ENCODE results near the gene USP48.
A peak's percentile ranks its signal among the peaks of the same experiment; 100 is the strongest.

Gene USP48

DNA sequence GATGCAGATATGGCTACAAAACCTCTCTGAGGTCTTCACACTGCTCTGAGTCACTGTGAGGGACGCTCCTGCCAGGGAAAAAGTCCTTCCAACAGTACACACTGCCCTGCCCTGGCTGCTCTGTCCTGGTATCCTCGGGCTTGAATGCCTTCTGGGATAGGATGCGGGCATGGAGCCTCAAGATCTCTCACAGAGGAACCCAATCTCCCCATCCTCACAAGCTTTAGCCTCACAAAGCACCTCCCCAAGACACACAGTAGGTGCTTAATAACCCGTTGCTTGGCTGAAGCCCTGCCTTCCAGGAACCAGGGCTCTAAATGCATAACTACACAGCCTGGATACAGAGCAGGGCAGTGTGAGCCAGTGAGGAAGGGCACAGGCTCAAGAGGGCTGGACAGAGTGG, 123.0 kb downstream of the USP48 start:
- Histone ChIP-seq H3K4me3 (ENCODE audit: low read depth, low read length) (peak overlapping the region; percentile 64), H3K9ac (ENCODE audit: low read depth, low read length) (peak overlapping the region; percentile 47), H3K4me1 (ENCODE audit: control insufficient read depth, insufficient read depth, low read length) (peaks cover 2% of the 10 kb centered on the region), H3K36me3 (ENCODE audit: control insufficient read depth, insufficient read depth, low read length) (peaks cover 4% of the 10 kb centered on the region), H3K27me3 (ENCODE audit: control insufficient read depth, insufficient read depth, low read length) (peaks cover 12% of the 10 kb centered on the region), H3K9me3 (ENCODE audit: control insufficient read depth, insufficient read depth, low read length) (no peaks in the 10 kb centered on the region)

DNA sequence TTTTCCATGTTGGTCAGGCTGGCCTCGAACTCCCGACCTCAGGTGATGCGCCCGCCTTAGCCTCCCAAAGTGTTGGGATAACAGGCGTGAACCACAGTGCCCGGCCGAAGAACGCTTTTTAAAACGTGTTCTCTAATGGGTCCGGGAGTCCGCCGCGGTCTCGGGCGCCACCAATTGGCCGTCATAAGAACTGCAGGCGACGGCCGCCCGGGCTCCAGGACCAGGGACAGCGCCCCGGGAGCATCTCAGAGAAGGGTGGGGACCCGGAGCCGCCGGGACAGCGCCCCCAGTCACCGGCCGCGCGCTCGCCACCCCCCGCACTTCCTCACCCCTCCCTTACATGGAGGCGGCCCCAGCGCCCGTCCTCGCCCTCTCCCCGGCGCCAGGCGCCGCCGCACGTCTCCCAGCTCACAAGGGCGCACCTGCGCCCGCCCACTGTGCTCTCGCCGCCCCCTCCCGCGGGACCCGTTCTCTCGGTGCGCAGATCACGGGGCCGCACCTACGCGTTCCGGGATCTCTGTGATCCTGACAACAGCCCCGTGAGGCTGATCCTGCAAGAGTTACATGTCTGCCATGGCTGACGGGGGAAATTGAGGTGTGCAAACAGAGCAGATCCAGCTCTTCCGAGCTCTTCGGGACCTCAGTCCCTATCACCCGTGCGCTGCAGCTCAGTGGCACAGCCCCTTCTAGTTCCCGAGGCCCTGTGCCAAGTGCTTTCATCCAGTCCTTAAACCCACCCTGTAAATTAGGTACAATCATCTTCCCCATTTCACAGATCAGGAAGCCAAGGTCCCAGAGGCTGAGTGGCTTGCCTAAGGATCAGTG, 123.6 kb downstream of the USP48 start:
- Histone ChIP-seq H3K9ac (ENCODE audit: low read depth, low read length) (peak overlapping the region; percentile 47), H3K4me1 (ENCODE audit: control insufficient read depth, insufficient read depth, low read length) (peaks cover 2% of the 10 kb centered on the region), H3K4me3 (ENCODE audit: low read depth, low read length) (peak overlapping the region; percentile 64), H3K36me3 (ENCODE audit: control insufficient read depth, insufficient read depth, low read length) (peaks cover 4% of the 10 kb centered on the region), H3K9me3 (ENCODE audit: control insufficient read depth, insufficient read depth, low read length) (no peaks in the 10 kb centered on the region), H3K27me3 (ENCODE audit: control insufficient read depth, insufficient read depth, low read length) (peaks cover 12% of the 10 kb centered on the region)

DNA sequence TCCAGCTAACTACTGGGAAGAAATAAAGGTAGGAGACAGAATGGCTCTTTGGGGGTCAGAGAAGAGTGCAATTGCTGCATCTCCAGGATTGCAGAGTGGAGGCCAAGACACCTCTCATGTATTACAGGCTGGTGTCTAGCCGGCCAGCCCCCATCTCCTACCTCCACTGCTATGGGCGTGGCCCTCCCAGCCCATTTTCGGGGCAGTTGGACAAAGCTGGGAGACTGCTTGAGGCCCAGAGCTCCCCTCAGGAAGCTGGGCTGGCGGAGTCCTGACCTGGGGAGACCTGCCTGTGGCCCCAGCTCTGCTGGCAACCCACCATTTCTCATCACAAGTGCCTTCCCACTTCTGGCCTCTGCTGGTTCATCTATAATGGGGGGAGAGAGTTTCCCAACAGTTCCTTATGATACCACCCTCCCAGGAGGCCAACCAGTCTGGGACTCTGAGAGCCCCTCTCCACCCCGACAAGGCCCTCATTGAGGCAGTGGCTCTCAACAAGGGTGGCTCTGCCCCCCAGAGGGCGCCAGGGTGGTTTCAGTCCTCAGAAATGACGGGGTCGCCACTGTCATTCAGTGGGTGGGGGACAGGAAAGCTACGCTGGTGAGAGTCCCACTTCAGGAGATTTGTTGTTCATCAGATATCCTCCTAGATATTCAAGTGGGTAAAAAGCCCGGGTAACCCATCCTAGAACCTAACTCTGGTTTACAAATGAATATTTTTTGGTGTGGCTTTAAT, 125.3 kb downstream of the USP48 start:
- Histone ChIP-seq H3K27me3 (ENCODE audit: control insufficient read depth, insufficient read depth, low read length) (peaks cover 22% of the 10 kb centered on the region), H3K9ac (ENCODE audit: low read depth, low read length) (no peak overlapping the region)

DNA sequence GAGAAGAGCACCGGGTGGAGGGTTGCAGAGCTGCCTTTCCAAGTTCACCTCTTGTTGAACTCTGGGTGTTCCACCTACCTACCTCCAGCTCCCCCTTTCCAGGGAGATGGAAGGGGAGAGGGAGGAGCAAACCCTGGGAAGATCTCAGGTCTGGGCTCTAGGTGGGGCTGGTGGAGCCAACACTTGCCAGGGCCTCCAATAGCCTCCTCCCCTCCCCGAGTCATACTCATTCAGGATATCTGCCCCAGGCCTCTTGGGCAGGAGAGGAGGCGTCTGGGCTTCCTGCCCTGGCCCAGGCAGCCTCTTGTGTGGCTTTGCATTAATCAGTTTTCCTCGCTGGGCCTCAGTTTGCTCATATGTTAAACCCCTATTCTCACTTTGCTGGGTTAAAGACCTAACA, 127.2 kb downstream of the USP48 start:
- peaks cover 4% of the 10 kb centered on the region for H3K36me3 ChIP-seq (ENCODE audit: control insufficient read depth, insufficient read depth, low read length)

More for the DNA sequence above, 125.3 kb downstream of the USP48 start:
- Histone ChIP-seq H3K4me1 (ENCODE audit: control insufficient read depth, insufficient read depth, low read length) (peaks cover 2% of the 10 kb centered on the region), H3K36me3 (ENCODE audit: control insufficient read depth, insufficient read depth, low read length) (peaks cover 4% of the 10 kb centered on the region), H3K4me3 (ENCODE audit: low read depth, low read length) (no peak overlapping the region), H3K9me3 (ENCODE audit: control insufficient read depth, insufficient read depth, low read length) (no peaks in the 10 kb centered on the region)

DNA sequence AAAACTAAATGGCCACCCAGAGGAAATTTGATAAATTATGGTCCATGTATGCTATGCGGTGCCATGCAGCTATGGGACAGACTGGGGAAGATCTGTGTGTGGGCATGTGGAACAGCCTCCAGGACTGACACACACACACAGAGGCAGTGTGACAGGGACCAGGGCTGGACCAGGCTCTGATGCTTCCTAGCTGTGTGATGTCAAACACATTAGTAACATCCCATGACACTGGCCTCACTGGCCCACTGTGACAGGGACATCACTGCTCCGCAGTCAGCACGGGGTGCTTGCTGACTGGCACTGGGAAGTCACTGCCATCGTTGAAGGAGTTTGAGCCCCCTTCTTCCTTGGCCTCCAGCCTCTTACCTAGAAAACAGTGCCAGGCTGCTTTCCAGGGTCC, 127.7 kb downstream of the USP48 start:
- Histone ChIP-seq H3K36me3 (ENCODE audit: control insufficient read depth, insufficient read depth, low read length) (peaks cover 4% of the 10 kb centered on the region), H3K9ac (ENCODE audit: low read depth, low read length) (no peak overlapping the region), H3K4me1 (ENCODE audit: control insufficient read depth, insufficient read depth, low read length) (peaks cover 4% of the 10 kb centered on the region), H3K4me3 (ENCODE audit: low read depth, low read length) (no peak overlapping the region), H3K27me3 (ENCODE audit: control insufficient read depth, insufficient read depth, low read length) (peaks cover 22% of the 10 kb centered on the region), H3K9me3 (ENCODE audit: control insufficient read depth, insufficient read depth, low read length) (no peaks in the 10 kb centered on the region)

More for the DNA sequence above, 127.2 kb downstream of the USP48 start:
- Histone ChIP-seq H3K27me3 (ENCODE audit: control insufficient read depth, insufficient read depth, low read length) (peaks cover 26% of the 10 kb centered on the region), H3K9me3 (ENCODE audit: control insufficient read depth, insufficient read depth, low read length) (no peaks in the 10 kb centered on the region), H3K4me3 (ENCODE audit: low read depth, low read length) (no peak overlapping the region), H3K4me1 (ENCODE audit: control insufficient read depth, insufficient read depth, low read length) (peaks cover 4% of the 10 kb centered on the region), H3K9ac (ENCODE audit: low read depth, low read length) (no peak overlapping the region)

DNA sequence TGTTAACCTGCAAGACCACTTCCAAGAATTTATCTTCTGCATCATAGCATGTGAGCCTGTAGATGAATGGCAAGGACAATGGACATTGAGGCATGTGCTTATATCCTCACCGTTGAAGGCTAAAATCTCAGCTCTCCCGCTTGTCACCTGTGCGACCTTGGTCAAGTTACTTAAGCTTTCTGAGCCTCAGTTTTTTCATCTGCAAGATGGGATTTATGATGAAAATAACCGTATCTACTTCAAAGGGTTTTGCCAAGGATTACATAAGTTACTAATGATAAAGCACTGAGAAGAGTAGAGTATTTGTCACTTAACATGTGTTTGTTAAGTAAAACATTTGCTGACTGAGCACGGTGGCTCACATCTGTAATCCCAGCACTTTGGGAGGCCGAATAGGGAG, 128.7 kb downstream of the USP48 start:
- peaks cover 14% of the 10 kb centered on the region for H3K27me3 ChIP-seq (ENCODE audit: control insufficient read depth, insufficient read depth, low read length)

DNA sequence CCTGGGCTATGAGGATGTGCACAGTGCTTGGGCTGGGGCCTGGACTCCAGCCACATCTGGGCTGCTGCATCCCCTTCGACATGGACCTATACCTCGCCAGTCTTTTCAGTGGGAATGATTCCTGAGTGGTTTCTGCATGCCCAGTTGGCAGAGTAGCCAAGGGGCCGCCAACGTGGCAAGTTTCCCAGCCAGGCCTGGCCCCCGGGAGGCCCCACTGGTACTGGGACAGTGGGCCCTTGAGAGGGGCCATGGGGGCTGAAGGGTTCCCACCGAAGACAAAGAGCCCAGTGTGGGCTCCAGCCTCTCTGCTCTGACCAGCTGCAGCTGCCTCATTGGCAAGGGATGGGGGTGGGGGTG, 129.2 kb downstream of the USP48 start:
- no peaks in the 10 kb centered on the region for H3K9me3 ChIP-seq (ENCODE audit: control insufficient read depth, insufficient read depth, low read length)
- no peak overlapping the region for H3K4me3 ChIP-seq (ENCODE audit: low read depth, low read length)
- peaks cover 2% of the 10 kb centered on the region for H3K4me1 ChIP-seq (ENCODE audit: control insufficient read depth, insufficient read depth, low read length)
- peaks cover 14% of the 10 kb centered on the region for H3K27me3 ChIP-seq (ENCODE audit: control insufficient read depth, insufficient read depth, low read length)
- no peak overlapping the region for H3K9ac ChIP-seq (ENCODE audit: low read depth, low read length)
- H3K36me3 ChIP-seq (ENCODE audit: control insufficient read depth, insufficient read depth, low read length) = peaks cover 4% of the 10 kb centered on the region

More for the DNA sequence above, 128.7 kb downstream of the USP48 start:
- Histone ChIP-seq H3K9ac (ENCODE audit: low read depth, low read length) (no peak overlapping the region), H3K9me3 (ENCODE audit: control insufficient read depth, insufficient read depth, low read length) (no peaks in the 10 kb centered on the region), H3K36me3 (ENCODE audit: control insufficient read depth, insufficient read depth, low read length) (peaks cover 4% of the 10 kb centered on the region), H3K4me3 (ENCODE audit: low read depth, low read length) (no peak overlapping the region), H3K4me1 (ENCODE audit: control insufficient read depth, insufficient read depth, low read length) (peaks cover 2% of the 10 kb centered on the region)

DNA sequence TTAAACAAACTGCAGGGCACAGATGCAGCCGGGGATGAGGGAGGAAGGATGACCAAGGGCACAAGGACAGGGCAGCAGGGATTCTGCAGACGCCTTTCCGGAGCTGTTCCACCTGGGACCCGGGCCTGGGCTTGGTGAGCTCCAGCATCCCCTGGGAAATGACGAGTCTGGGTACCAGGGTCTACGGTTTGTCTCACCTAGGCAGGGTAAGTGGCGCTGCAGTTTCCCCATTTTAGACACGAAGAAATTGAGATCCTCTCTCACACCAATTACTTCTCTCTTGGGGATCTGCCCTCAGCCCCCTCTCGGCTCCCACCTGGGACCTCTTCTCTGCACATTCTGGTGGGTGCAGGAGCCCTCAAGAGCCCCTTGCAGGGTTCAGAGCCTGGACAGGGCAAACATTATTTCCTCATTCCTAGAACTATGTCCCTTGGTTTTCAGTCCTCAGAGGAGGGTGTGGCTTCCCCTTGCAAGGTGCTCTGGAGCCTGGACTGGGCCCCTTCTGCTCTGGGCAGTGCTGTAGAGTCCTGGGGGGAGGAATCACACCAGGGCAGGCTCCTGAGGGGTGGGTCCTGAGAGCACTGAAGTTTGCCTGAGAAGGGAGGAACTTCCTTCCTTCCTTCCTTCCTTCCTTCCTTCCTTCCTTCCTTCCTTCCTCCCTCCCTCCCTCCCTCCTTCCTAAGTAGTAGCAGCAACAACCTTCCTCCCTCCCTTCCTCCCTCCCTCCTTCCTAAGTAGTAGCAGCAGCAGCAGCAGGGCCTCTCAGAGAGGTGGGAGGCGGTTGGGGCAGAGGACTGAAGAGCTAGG, 129.8 kb downstream of the USP48 start:
- Histone ChIP-seq H3K27me3 (ENCODE audit: control insufficient read depth, insufficient read depth, low read length) (peaks cover 14% of the 10 kb centered on the region), H3K4me1 (ENCODE audit: control insufficient read depth, insufficient read depth, low read length) (peaks cover 2% of the 10 kb centered on the region), H3K36me3 (ENCODE audit: control insufficient read depth, insufficient read depth, low read length) (peaks cover 4% of the 10 kb centered on the region), H3K9me3 (ENCODE audit: control insufficient read depth, insufficient read depth, low read length) (no peaks in the 10 kb centered on the region), H3K9ac (ENCODE audit: low read depth, low read length) (no peak overlapping the region), H3K4me3 (ENCODE audit: low read depth, low read length) (no peak overlapping the region)

DNA sequence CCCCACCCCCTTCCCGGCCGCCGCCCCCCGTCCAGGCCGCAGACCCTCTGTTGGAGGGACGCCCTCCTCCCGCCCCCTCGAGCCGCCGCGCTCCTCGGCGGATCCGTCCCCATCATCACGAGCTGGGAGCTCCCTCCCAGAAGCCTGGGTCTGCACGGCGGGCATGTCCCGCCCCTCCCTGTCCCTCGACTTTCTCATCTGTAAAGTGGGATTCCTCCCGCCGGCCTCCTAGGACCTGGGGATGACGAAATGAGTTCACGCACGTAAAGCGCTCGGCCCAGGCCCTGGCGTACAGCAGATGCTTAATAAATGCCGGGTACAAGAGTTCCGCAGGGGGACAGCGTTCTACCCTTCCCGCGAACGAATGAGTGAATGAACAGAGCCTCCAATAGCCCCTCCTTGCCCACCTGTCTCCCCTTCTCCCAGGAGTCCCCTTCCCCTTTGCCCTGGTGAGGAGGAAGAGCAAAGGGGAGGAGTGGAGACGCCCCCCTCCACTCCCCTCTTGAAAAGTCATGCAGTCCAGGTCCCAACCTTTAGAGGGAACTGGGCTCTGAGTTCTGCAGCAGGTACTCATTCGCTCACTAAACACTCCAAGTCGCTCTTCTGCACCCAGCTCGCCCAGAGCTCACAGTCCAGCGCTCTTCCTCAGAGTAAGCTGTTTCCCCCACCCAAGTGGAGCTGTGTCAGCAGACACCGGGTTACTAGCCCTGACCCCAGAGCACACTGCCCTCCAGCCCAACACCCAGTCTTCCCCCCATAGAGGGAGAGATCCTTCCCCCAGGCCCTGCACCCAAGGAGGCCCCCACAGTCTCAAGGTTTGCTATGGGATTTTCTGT, 130.6 kb downstream of the USP48 start:
- no peaks in the 10 kb centered on the region for H3K9me3 ChIP-seq (ENCODE audit: control insufficient read depth, insufficient read depth, low read length)
- H3K27me3 ChIP-seq (ENCODE audit: control insufficient read depth, insufficient read depth, low read length) = peaks cover 14% of the 10 kb centered on the region
- H3K4me1 ChIP-seq (ENCODE audit: control insufficient read depth, insufficient read depth, low read length) = peaks cover 5% of the 10 kb centered on the region
- peak overlapping the region; percentile 58 for H3K4me3 ChIP-seq (ENCODE audit: low read depth, low read length)
- no peaks in the 10 kb centered on the region for H3K36me3 ChIP-seq (ENCODE audit: control insufficient read depth, insufficient read depth, low read length)
- no peak overlapping the region for H3K9ac ChIP-seq (ENCODE audit: low read depth, low read length)

DNA sequence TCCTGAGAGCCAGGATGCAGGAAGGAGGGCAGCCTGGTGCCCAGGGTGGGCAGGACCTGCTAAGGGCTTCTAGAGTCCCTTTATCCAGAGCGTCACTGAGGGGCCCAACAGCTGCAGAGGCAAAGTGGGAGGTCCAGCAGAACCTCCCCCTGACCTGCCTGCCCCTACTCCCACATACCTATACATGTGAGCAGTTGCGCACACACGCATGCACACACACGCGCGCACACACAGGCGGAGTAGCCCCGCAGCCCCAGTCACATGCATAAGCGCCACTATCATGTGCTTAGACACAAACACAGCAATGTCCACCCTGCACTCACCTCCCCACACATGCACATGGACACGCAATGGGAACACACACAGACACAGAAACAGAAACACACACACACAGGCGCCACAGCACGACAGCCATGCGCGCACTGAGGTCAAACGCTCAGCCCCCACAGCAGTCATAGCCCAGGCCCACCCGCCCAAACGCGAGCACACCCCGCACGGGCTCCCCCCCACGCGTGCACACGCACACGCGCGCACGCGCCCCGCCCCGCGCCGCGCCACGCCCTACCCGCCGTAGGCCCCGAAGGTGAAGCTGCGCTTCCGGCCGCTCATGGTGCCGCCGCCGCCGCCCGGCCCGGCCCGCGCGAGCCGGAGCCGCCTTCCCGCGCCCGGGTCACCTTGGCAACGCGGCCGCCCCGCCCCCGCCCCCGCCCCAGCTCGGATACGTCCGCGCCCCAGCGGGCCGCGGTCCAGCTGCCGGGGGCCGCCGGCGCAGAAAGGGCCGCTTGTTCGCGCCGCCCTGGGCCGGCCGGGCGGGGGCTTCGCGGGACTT, 131.5 kb downstream of the USP48 start:
- Histone ChIP-seq H3K9me3 (ENCODE audit: control insufficient read depth, insufficient read depth, low read length) (no peaks in the 10 kb centered on the region), H3K4me3 (ENCODE audit: low read depth, low read length) (peak overlapping the region; percentile 67), H3K27me3 (ENCODE audit: control insufficient read depth, insufficient read depth, low read length) (peaks cover 14% of the 10 kb centered on the region), H3K9ac (ENCODE audit: low read depth, low read length) (no peak overlapping the region), H3K36me3 (ENCODE audit: control insufficient read depth, insufficient read depth, low read length) (no peaks in the 10 kb centered on the region), H3K4me1 (ENCODE audit: control insufficient read depth, insufficient read depth, low read length) (peaks cover 5% of the 10 kb centered on the region)
